ENCODE measurements around the gene BHLHE41.

The BHLHE41 gene

GRCh38 chr12:26126340-26127284 lies 1.8 kb upstream of the BHLHE41 start:
- H3K27ac ChIP-seq = peak overlapping the region; percentile 91
- TF ChIP-seq CTCF (IDR thresholded peaks at IDR 0.05) = peak; percentile 2; the same call in 1 of the 2 replicates
- no peak for TF ChIP-seq ZFX (IDR thresholded peaks at IDR 0.05; ENCODE audit: borderline replicate concordance)

DNA sequence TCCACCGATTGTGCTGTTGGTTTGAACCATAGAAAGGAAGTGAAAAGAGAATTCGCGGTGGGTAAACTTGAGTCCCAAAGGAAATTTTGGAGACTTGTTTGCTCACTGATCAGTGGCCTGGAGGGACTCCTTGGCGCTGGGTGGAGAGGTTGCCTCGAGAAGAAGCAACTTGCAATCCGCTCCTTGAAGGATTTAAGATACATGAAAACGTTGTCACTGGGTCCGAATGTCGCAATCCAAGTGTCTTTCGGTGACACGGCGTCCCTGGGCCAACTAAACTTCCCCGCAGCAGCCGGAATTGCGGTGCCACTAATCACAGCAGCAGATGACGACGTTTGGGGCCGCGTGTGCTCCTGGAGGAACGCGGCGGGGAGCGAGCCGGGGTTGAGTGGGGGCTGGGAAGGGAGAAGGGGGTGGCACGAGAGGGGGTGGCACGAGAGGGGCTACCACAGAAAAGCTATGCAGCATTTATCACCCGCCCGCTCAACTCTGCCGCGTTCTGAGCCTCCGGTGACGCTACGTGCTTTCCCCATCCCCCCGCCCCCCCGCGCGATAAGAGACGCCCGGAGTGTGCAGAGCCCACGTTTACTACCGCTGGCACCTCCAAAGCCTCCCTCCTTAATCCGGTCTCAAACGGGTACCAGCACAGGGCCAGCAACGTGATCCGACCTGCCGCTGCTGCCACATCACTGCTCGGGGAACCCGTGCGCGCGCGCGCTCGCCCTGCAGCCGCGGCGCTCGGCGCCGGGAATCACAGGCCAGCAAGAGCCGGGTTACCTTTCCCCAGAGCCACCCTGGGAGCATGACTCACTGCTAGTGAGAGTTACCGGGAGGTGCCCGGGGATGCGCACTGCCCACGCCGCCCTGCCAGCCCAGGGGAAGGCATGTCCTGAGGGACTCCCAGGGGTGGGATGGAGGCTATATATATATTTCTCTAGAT lies 833 bp upstream of the BHLHE41 start:
- TF ChIP-seq CTCF (IDR thresholded peaks at IDR 0.05) = no peak
- peak overlapping the region; percentile 91 for H3K27ac ChIP-seq

GRCh38 chr12:26123482-26123980 lies 1.3 kb downstream of the BHLHE41 start:
- H3K27ac ChIP-seq = no peak overlapping the region
- TF ChIP-seq ZFX (IDR thresholded peaks at IDR 0.05; ENCODE audit: borderline replicate concordance) = no peak
- TF ChIP-seq CTCF (IDR thresholded peaks at IDR 0.05) = no peak

- no peak overlapping the region for H3K27ac ChIP-seq
These were observed 2.0 kb downstream of the BHLHE41 start for GRCh38 chr12:26122681-26123481.

GRCh38 chr12:26122061-26122680 lies 2.7 kb downstream of the BHLHE41 start:
- no peak overlapping the region for H3K27ac ChIP-seq
- TF ChIP-seq ZFX (IDR thresholded peaks at IDR 0.05; ENCODE audit: borderline replicate concordance) = no peak
- TF ChIP-seq CTCF (IDR thresholded peaks at IDR 0.05) = no peak

More at GRCh38 chr12:26122681-26123481, 2.0 kb downstream of the BHLHE41 start:
- TF ChIP-seq CTCF (IDR thresholded peaks at IDR 0.05) (peak; percentile 36), ZFX (IDR thresholded peaks at IDR 0.05; ENCODE audit: borderline replicate concordance) (no peak)

DNA sequence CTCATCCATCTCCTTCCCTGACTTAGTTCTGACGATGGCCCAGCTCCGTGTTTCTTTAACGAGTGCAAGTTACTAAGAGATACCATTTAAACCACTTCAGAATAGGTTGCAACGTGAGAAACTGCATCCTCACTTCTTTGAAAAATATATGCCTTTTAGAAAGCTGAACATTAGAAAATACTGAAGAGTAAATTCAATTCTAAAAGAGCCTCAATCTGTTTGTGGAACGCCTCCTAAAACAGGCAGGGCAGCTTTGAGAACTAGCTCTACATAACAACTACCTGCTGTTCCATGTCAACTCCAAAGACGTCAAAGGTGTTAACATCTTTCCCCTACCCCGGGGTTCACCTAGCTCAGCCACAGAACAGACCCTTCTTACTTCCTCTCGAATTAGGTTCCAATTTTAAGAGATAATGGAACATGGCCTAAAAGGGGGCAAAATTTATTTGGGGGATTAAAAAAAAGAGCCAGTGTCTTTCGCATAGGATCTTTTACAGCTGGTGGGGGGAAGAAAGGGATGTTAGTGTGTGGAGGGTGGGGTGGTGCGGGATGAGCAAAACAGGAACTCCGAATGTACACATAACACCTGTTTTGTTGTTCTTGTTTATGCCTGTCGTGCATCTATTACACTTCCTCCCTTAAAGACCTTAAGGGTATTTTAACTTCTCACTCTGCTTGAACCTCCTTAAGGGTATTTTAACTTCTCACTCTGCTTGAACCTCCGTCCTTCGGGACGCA lies 3.3 kb downstream of the BHLHE41 start:
- H3K27ac ChIP-seq = no peak overlapping the region
- TF ChIP-seq CTCF (IDR thresholded peaks at IDR 0.05) (no peak), ZFX (IDR thresholded peaks at IDR 0.05; ENCODE audit: borderline replicate concordance) (no peak)
